WI38 (cell line): ENCODE data around the gene GPC1.

Experiments
- H3K4me3 ChIP-seq: 2 replicates; pipeline ENCODE4 v1.5.1; 2011; ENCODE audit warnings: low read depth, mild to moderate bottlenecking, control low read depth, low read length
- TF ChIP-seq, protein P1 (sequence below): IDR thresholded peaks from 2 replicates; pipeline ENCODE4 v1.5.1; 2012; ENCODE audit warnings: low read depth, mild to moderate bottlenecking, control low read depth, low read length

The GPC1 gene

DNA sequence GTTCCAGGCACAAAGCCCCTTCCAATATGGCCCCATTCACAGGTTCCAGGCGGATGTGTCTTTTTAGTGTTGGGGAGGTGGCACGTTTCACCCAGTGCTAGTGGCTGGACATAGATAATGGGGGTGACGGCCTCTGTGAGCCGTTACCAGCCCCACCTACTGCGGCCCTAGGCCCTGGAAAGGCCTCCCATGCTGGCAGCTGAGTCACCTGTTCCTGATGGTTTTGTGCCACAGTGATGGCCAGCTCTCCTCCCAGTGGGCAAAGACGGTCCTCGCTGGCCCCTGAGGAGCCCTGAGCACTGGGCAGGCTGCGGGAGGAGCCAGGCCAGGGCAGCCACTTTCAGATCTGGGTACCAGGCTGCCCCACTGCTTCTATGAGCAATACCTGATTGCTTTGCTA lies 40.0 kb upstream of the GPC1 start:
- H3K4me3 ChIP-seq = no peak overlapping the region
- TF ChIP-seq, protein P1, sequence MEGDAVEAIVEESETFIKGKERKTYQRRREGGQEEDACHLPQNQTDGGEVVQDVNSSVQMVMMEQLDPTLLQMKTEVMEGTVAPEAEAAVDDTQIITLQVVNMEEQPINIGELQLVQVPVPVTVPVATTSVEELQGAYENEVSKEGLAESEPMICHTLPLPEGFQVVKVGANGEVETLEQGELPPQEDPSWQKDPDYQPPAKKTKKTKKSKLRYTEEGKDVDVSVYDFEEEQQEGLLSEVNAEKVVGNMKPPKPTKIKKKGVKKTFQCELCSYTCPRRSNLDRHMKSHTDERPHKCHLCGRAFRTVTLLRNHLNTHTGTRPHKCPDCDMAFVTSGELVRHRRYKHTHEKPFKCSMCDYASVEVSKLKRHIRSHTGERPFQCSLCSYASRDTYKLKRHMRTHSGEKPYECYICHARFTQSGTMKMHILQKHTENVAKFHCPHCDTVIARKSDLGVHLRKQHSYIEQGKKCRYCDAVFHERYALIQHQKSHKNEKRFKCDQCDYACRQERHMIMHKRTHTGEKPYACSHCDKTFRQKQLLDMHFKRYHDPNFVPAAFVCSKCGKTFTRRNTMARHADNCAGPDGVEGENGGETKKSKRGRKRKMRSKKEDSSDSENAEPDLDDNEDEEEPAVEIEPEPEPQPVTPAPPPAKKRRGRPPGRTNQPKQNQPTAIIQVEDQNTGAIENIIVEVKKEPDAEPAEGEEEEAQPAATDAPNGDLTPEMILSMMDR = no peak

DNA sequence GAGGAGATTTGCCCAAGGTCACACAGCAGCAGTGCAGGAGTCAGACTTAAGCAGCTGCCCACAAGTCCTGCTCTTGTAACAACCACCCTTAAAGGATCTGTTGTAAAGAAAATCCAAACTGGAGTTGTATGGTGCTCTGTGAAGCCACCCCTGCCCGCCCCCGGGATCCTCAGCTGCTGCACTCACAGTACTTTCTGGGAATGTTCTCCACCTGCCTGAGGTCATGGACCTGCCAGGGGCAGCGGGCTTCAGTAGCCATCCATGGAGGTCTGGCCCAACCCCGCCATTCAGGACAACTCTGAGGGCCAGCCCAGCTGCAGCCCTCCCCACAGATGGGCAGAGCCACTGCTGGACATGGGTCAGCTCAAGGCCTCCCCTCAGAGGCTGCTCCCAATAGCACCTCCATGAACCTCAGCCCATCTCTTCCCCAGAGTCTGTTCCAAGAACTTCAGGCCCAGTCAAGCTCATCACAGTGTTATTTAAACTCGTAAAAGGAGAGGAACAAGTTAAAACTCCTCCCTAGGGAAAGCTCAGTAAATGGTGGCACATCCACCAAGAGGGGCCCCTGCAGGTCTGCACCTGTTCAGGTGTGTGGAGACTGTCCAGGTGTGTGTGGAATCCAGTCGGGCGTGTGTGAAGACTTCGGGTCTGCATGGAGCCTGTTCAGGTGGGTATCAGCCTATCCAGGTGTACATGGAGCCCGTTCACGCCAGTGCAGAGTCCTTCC lies 39.4 kb upstream of the GPC1 start:
- H3K4me3 ChIP-seq = no peak overlapping the region
- TF ChIP-seq, protein P1 = no peak

DNA sequence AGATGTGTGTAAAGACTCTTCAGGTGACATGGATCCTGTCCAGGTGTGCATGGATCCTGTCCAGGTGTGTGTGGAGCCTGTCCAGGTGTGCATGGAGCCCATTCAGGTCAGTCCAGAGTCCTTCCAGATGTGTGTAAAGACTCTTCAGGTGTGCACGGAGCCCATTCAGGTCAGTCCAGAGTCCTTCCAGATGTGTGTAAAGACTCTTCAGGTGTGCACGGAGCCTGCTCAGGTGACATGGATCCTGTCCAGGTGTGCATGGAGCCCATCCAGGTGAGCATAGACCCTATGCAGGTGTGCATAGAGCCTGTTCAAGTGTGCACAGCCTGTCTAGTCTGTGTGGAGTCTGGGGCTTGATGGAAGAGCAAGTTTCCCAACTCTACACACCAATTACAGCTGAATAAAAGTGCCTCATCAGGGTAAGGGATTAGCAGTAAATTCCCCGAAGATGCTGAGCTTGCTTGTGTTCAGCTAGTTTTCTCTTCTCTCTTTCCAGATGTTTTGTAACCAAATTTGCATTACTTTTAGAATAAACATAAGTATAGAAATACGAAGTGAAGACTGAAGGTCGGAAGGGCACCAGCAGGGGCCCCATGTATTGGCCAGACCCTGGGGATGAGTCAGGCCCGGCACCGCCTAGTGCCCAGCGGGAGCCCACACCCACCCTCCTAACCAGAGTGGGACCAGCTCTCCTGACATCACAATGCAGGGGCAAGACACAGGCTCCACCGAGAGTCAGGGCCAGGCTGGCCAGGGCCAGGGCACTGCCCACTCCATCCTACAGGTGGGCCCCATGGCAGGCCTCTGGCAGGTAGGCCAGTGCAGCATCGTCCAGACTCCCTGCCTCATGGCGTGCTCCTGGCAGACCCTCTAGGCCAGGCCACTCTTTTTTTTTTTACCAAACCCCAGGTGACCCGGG lies 38.6 kb upstream of the GPC1 start:
- H3K4me3 ChIP-seq = no peak overlapping the region
- TF ChIP-seq, protein P1 = no peak

DNA sequence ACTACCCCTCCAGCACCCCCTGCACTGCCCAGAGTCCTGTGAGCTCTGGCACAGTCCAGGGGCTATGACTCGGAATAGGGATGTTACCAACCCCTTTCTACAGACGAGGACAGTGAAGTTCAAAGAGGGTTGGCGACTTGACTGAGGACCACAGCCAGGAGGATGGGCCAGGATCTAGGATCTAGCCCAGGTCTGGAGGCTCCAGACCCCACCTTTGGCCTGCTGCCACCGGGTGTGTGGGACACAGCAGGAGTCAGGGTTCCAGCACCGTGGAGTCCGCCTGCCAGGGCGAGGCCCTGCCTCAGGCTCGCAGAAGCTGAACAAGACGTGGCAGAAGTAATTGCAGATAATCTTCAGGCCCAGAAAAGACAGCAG lies 37.9 kb upstream of the GPC1 start:
- TF ChIP-seq, protein P1 = no peak
- H3K4me3 ChIP-seq = no peak overlapping the region

DNA sequence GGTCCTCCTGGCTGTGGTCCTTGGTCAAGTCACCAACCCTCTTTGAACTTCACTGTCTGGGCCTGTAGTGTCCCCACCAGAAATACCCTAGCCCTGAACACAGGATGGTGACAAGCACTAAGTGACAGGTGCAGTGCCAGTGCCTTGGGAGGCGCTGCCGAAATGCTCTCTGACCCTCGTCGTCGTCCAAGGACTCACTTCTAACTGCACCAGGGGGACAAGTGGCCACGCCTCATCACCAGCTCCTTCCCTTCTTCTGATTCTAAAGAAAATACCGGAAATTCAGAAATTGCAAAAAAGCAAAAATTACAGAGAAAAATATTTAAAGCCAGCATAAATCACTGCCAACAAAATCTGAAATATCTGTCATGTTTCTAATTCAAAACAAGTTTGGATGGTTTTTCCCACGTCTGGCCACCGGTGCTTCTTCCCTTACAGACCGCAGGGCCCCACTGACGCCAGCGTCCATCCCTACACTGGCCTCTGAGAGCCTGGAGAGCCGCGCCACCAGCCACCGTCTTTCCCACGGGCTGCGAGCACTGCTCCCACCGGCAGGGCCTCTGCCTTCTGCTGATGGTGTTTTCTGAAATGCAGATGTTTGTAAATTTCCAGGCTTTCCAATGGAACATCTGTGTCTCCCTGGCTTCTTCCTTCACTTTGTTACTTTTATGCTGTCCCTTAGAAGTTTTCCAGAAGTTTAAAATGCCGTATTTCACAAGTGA lies 37.4 kb upstream of the GPC1 start:
- TF ChIP-seq, protein P1 = no peak
- no peak overlapping the region for H3K4me3 ChIP-seq

DNA sequence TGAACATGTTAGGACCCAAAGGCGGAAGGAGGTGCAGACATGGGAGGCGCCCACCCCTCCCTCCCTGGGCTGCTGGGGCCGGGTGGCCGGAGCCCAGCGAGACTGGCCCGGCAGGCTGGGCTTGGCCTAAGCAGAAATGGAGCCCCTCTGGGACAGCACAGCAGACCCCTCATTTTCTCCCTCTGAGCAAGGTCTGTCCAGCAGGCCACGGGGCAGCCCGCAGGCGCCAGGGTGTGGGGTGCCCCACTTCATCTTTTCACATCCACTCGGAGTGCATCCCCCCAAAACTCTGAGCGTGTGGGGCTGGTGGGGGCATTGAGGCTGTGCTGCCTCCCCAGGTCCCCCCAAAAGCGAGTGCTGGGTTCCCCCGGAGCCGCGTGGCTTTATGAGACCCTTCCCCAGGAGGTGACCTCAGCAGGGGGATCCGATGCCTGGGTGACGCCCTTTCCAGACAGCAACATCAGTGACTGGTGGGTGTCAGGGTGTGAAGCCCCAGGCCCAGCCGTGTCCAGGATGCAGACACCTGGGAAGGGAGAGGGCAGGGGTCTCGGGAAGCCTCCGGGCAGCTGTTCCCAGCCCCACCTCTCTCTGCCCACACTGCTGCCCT lies 36.7 kb upstream of the GPC1 start:
- TF ChIP-seq, protein P1 = no peak
- H3K4me3 ChIP-seq = no peak overlapping the region
